DND-41 (cell line): ENCODE data around the gene KCNIP4.

Experiments used
- ATAC-seq: fragments of 200-7000 bp; cut with Tn5 transposase; 3 replicates; pipeline ENCODE4 v1.9.1; 2021; ENCODE audit warnings: low read depth; ENCODE audit not compliant: insufficient read depth
- DNase-seq: peaks from one replicate; pipeline ENCODE4 v3.0.0-alpha.2; 2020
- H2AFZ ChIP-seq: 2 replicates; pipeline ENCODE4 v1.6.0; 2012; ENCODE audit warnings: low read depth, low read length
- H3K27ac ChIP-seq: 2 replicates; pipeline ENCODE4 v1.5.1; 2012; ENCODE audit warnings: low read length, inconsistent platforms
- H3K27me3 ChIP-seq: fragments of 200-600 bp; sonication (generic); 2 replicates; pipeline ENCODE4 v1.6.0; 2012; ENCODE audit warnings: low read length, mild to moderate bottlenecking, inconsistent platforms; ENCODE audit not compliant: insufficient read depth, poor library complexity
- H3K36me3 ChIP-seq: 2 replicates; pipeline ENCODE4 v1.5.1; 2012; ENCODE audit warnings: low read length, inconsistent platforms; ENCODE audit not compliant: insufficient read depth
- H3K4me1 ChIP-seq: 2 replicates; pipeline ENCODE4 v1.5.1; 2012; ENCODE audit warnings: mild to moderate bottlenecking, low read length; ENCODE audit not compliant: insufficient read depth
- H3K4me2 ChIP-seq: 2 replicates; pipeline ENCODE4 v1.6.0; 2012; ENCODE audit warnings: mild to moderate bottlenecking, moderate library complexity, low read length, inconsistent platforms; ENCODE audit not compliant: insufficient read depth
- H3K4me3 ChIP-seq, 2 experiments: fragments of 200-600 bp in 1 of 2; shearing (Covaris generic) in 1 of 2; 2 replicates each; pipeline ENCODE4 v1.5.1; 2012 to 2016; ENCODE audit warnings: inconsistent platforms in 2 of 2, low read length in 2 of 2, mild to moderate bottlenecking in 2 of 2, low read depth in 1 of 2, moderate library complexity in 1 of 2
- H3K79me2 ChIP-seq: 2 replicates; pipeline ENCODE4 v1.6.0; 2012; ENCODE audit warnings: low read length, inconsistent platforms; ENCODE audit not compliant: insufficient read depth
- H3K9ac ChIP-seq: 2 replicates; pipeline ENCODE4 v1.6.0; 2012; ENCODE audit warnings: low read depth, mild to moderate bottlenecking, inconsistent platforms, low read length, moderate library complexity
- H3K9me3 ChIP-seq: 2 replicates; pipeline ENCODE4 v1.5.1; 2012; ENCODE audit warnings: low read length, moderate library complexity, mild to moderate bottlenecking, inconsistent platforms; ENCODE audit not compliant: insufficient read depth, severe bottlenecking
- H4K20me1 ChIP-seq: 2 replicates; pipeline ENCODE4 v1.6.0; 2012; ENCODE audit warnings: low read length; ENCODE audit not compliant: insufficient read depth
- EZH2 ChIP-seq: IDR thresholded peaks from 3 replicates; pipeline ENCODE4 v1.6.1; 2012; ENCODE audit warnings: borderline replicate concordance, low read depth, mild to moderate bottlenecking, moderate library complexity, low read length, inconsistent platforms; ENCODE audit not compliant: severe bottlenecking
- TF ChIP-seq, protein P1 (sequence below): IDR thresholded peaks from 2 replicates; pipeline ENCODE4 v1.5.1; 2012; ENCODE audit warnings: borderline replicate concordance, low read length, moderate library complexity, mild to moderate bottlenecking; ENCODE audit not compliant: poor library complexity, severe bottlenecking; ENCODE audit errors: extremely low read depth

The KCNIP4 gene

DNA sequence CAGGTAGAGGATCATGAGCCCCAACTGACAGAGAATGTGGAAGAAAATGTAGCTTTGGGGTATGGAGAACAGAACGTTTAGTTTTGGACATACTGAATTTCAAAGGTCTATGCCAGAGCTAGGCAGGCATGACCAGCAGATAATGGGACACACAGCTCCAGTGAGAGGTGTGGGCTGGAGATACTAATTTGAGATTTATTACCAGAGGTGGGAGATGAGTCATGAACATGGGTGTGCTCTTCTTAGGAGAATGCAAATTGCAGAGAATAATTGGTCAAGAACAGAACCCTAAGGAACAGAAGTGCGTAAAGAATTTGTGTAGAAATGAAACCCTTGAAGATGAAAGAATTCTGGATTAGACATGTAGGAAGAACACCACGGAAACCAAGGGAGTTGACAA lies 1123.1 kb downstream of the KCNIP4 start:
- Histone ChIP-seq H4K20me1 (no peaks in the 10 kb centered on the region), H3K4me2 (no peak overlapping the region), H3K4me3 (no peak overlapping the region), H2AFZ (no peak overlapping the region), H3K9ac (no peak overlapping the region), H3K79me2 (no peaks in the 10 kb centered on the region), H3K4me1 (no peaks in the 10 kb centered on the region), H3K36me3 (no peaks in the 10 kb centered on the region), H3K27ac (no peak overlapping the region), H3K27me3 (no peaks in the 10 kb centered on the region), H3K9me3 (no peaks in the 10 kb centered on the region)
- ATAC-seq (no peak), DNase-seq (no peak)
- TF ChIP-seq EZH2, result no peak
- TF ChIP-seq, protein P1, sequence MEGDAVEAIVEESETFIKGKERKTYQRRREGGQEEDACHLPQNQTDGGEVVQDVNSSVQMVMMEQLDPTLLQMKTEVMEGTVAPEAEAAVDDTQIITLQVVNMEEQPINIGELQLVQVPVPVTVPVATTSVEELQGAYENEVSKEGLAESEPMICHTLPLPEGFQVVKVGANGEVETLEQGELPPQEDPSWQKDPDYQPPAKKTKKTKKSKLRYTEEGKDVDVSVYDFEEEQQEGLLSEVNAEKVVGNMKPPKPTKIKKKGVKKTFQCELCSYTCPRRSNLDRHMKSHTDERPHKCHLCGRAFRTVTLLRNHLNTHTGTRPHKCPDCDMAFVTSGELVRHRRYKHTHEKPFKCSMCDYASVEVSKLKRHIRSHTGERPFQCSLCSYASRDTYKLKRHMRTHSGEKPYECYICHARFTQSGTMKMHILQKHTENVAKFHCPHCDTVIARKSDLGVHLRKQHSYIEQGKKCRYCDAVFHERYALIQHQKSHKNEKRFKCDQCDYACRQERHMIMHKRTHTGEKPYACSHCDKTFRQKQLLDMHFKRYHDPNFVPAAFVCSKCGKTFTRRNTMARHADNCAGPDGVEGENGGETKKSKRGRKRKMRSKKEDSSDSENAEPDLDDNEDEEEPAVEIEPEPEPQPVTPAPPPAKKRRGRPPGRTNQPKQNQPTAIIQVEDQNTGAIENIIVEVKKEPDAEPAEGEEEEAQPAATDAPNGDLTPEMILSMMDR, result no peak

DNA sequence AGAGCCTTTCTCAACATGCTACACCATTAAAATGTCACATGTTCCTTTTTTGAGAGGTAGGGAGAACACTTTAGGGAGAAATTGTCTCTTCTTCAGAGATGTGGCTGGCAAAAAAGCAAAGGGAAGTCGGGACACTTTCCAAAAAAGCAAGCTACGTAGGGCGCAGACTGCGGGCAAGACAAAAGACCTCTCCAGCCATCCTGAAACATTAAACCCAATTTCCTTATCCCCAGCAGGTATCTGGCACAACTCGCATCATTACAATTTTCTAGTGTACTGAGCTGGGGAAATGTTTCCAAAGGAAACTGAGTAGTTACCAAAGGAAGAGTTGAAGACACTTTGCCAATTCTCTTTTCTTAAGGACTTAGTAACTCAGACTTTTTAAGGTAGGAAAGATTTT lies 1132.3 kb downstream of the KCNIP4 start:
- no peaks in the 10 kb centered on the region for H3K4me1 ChIP-seq
- H3K36me3 ChIP-seq, result no peaks in the 10 kb centered on the region
- TF ChIP-seq EZH2, result no peak
- TF ChIP-seq, protein P1, result no peak
- no peaks in the 10 kb centered on the region for H4K20me1 ChIP-seq
- H3K79me2 ChIP-seq, result no peaks in the 10 kb centered on the region
- ATAC-seq (no peak), DNase-seq (no peak)
- no peak overlapping the region for H2AFZ ChIP-seq
- H3K4me2 ChIP-seq, result no peak overlapping the region
- H3K27ac ChIP-seq, result no peak overlapping the region
- H3K27me3 ChIP-seq, result no peaks in the 10 kb centered on the region
- no peak overlapping the region for H3K9ac ChIP-seq
- no peak overlapping the region for H3K4me3 ChIP-seq
- no peaks in the 10 kb centered on the region for H3K9me3 ChIP-seq

DNA sequence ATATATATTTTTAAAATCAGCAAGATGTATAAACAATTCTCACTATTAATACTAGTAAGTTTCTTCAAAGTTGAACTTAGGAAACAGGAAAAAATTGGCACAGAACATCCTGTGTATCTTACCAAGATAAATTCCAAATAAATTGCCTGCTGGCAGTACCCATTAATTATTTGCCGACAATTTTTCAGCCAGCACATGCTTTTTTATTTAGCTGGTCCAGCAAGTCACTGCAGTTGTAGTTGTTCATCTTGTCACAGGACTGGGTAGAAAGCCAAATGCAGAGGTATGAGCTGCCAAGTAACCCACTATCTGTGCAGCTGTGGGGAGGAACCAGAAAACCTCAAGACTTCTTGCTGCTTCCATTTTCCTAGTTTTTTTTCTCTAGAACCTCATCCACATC lies 1134.9 kb downstream of the KCNIP4 start:
- no peaks in the 10 kb centered on the region for H4K20me1 ChIP-seq
- H3K9ac ChIP-seq, result no peak overlapping the region
- no peak overlapping the region for H3K27ac ChIP-seq
- no peaks in the 10 kb centered on the region for H3K79me2 ChIP-seq
- no peaks in the 10 kb centered on the region for H3K36me3 ChIP-seq
- DNase-seq (no peak), ATAC-seq (no peak)
- no peaks in the 10 kb centered on the region for H3K9me3 ChIP-seq
- no peaks in the 10 kb centered on the region for H3K4me1 ChIP-seq
- H2AFZ ChIP-seq, result no peak overlapping the region
- no peak overlapping the region for H3K4me2 ChIP-seq
- no peaks in the 10 kb centered on the region for H3K27me3 ChIP-seq
- TF ChIP-seq, protein P1, result no peak
- no peak for TF ChIP-seq EZH2
- H3K4me3 ChIP-seq, result no peak overlapping the region

DNA sequence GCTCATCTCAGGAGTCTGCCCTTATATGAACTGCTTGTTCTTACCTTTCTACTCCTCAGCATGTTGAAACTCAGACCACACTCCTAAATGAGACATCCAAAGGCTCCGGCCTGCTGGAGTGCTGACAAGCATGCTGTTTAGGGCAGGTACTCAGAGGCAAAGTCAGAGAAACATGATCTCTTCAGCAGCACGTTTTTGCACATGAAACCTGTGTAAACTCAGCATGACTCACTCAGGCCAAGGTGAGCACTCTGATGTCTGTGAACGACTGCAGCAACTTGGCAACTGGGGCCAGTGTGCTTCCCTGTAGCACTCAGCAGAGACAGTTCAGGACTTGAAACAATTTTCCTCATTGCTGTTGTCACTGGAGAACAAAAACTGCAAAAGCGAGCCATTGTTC lies 1138.8 kb downstream of the KCNIP4 start:
- no peak overlapping the region for H3K4me2 ChIP-seq
- H3K4me3 ChIP-seq, result no peak overlapping the region
- no peaks in the 10 kb centered on the region for H4K20me1 ChIP-seq
- H3K36me3 ChIP-seq, result no peaks in the 10 kb centered on the region
- no peak for ATAC-seq
- no peaks in the 10 kb centered on the region for H3K4me1 ChIP-seq
- no peaks in the 10 kb centered on the region for H3K27me3 ChIP-seq
- H3K9ac ChIP-seq, result no peak overlapping the region
- H3K79me2 ChIP-seq, result no peaks in the 10 kb centered on the region
- no peak for TF ChIP-seq EZH2
- TF ChIP-seq, protein P1, result no peak
- no peak for DNase-seq
- H3K9me3 ChIP-seq, result no peaks in the 10 kb centered on the region
- H3K27ac ChIP-seq, result no peak overlapping the region
- H2AFZ ChIP-seq, result no peak overlapping the region
